Panc1 (cell line): ENCODE measurements around the gene TMED5. TPM values are rescaled to one million over a fixed set of nuclear protein-coding genes. Genes with fewer than 3 reads are reported as not detected.

ENCODE experiments used
- ATAC-seq: fragments of 200-7000 bp; cut with Tn5 transposase; 2 replicates; pipeline ENCODE4 v1.9.1; 2020; ENCODE audit warnings: mild to moderate bottlenecking, moderate library complexity
- BruUV-seq: library from RNA; stranded (reverse); fragments of 400-500 nt; replicated peaks from 2 replicates; lab custom pipeline; 2021; lab: Mats Ljungman, UMichigan
- CTCF ChIA-PET: fragments of 300-600 bp; sonication (Branson Sonifier 250); formaldehyde crosslinking; loops from one replicate; lab custom pipeline; 2022; ENCODE audit warnings: antibody characterized with exemption; lab: Charles Lee
- POLR2A ChIA-PET: fragments of 300-600 bp; sonication (Branson Sonifier 250); formaldehyde crosslinking; loops from one replicate; lab custom pipeline; 2022; ENCODE audit warnings: antibody characterized with exemption; lab: Charles Lee
- DNase-seq: peaks from one replicate; pipeline ENCODE4 v3.0.0-alpha.2; 2010; ENCODE audit warnings: low read depth, low spot score
- H3K27ac ChIP-seq: 2 replicates; pipeline ENCODE4 v1.5.1; 2011; ENCODE audit warnings: mild to moderate bottlenecking, low read length, inconsistent platforms
- H3K27me3 ChIP-seq: fragments of 200-500 bp; sonication (Bioruptor generic); 2 replicates; pipeline ENCODE4 v1.6.0; 2014; ENCODE audit warnings: low read length, inconsistent platforms; ENCODE audit not compliant: control insufficient read depth, insufficient read depth
- H3K36me3 ChIP-seq: fragments of 200-500 bp; sonication (Bioruptor generic); 2 replicates; pipeline ENCODE4 v1.5.1; 2014; ENCODE audit warnings: inconsistent platforms, mild to moderate bottlenecking, low read length, moderate library complexity; ENCODE audit not compliant: control insufficient read depth, insufficient read depth
- H3K4me1 ChIP-seq: 2 replicates; pipeline ENCODE4 v1.5.1; 2011; ENCODE audit warnings: inconsistent platforms, mild to moderate bottlenecking, low read length, moderate library complexity; ENCODE audit not compliant: control insufficient read depth, insufficient read depth
- H3K4me3 ChIP-seq, 2 experiments: 2 replicates each; pipeline ENCODE4 v1.5.1; 2011 to 2012; ENCODE audit warnings: low read depth in 2 of 2, low read length in 2 of 2, mild to moderate bottlenecking in 2 of 2, inconsistent platforms in 1 of 2, moderate library complexity in 1 of 2
- H3K9me3 ChIP-seq: fragments of 200-500 bp; sonication (Bioruptor generic); 2 replicates; pipeline ENCODE4 v1.5.1; 2014; ENCODE audit warnings: low read depth, mild to moderate bottlenecking, inconsistent platforms, low read length, moderate library complexity; ENCODE audit not compliant: control insufficient read depth, insufficient read depth
- POLR2AphosphoS5 ChIP-seq: IDR thresholded peaks from 2 replicates; pipeline ENCODE4 v1.6.1; 2012; ENCODE audit warnings: mild to moderate bottlenecking, low read depth, low read length, moderate library complexity
- SIN3A ChIP-seq: IDR thresholded peaks from 2 replicates; pipeline ENCODE4 v1.6.1; 2012; ENCODE audit warnings: low read depth, mild to moderate bottlenecking, low read length, moderate library complexity, borderline replicate concordance; ENCODE audit not compliant: insufficient read depth
- TCF7L2 ChIP-seq: IDR thresholded peaks from 2 replicates; pipeline ENCODE4 v1.6.1; 2011; ENCODE audit warnings: mild to moderate bottlenecking, low read depth, low read length, inconsistent platforms
- in situ Hi-C: cut with HindIII; loops from 2 replicates; pipeline ENCODE4 v1.10.0; 2016; ENCODE audit warnings: low sequenced_read_pairs, low pct_unique_long_range_greater_than_20kb
- intact Hi-C: fragments of 100-400 bp; cut with micrococcal nuclease; formaldehyde crosslinking; loops from one replicate; pipeline ENCODE4 v1.10.0; 2022; ENCODE audit not compliant: unreplicated experiment
- total RNA-seq: library from RNA; stranded (reverse); gene quantifications from one replicate; pipeline ENCODE4 v1.2.1, GENCODE V29; 2021; ENCODE audit not compliant: unreplicated experiment
- TF ChIP-seq, protein P1 (sequence below): fragments of 450-650 bp; IDR thresholded peaks from 2 replicates; pipeline ENCODE4 v1.5.1; 2017; ENCODE audit warnings: mild to moderate bottlenecking
- TF ChIP-seq, protein P2 (sequence below), 2 experiments: IDR thresholded peaks; 2 replicates each; pipeline ENCODE4 v1.6.1; 2011 to 2012; ENCODE audit warnings: low read depth in 2 of 2, control low read depth in 1 of 2, low read length in 1 of 2, mild to moderate bottlenecking in 1 of 2, moderate library complexity in 1 of 2; ENCODE audit not compliant: insufficient read depth in 1 of 2

The TMED5 gene
- total RNA-seq, 1 experiment from 2014 or later = 45.6 TPM

DNA sequence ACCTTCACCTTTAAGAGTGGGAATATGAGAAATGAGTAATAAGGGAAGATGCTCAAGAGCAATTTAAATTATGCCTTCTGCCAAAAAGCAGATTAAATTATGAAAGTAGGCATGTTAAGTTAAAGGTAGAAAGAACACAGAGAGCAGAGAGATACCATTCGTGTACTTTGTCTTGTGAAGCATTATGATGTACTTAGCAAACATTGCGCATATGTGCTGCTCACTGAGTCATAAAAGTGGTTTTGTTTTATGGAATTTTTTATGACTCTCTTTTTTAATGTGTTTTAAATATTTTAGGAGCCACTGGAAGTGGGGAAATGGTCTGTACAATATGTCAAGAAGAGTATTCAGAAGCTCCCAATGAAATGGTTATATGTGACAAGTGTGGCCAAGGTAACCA lies 65.8 kb downstream of the TMED5 start:
- Histone ChIP-seq H3K4me1 (no peaks in the 10 kb centered on the region), H3K27me3 (no peaks in the 10 kb centered on the region), H3K9me3 (no peaks in the 10 kb centered on the region), H3K36me3 (peaks cover 9% of the 10 kb centered on the region; the same call in 1 of the 2 replicates), H3K4me3 (no peak overlapping the region), H3K27ac (no peak overlapping the region)
- BruUV-seq = no TSS peak
- intact Hi-C loops (no loop called here), in situ Hi-C loops (no loop called here)
- POLR2A ChIA-PET = no interaction called here
- no peak for DNase-seq
- CTCF ChIA-PET = no interaction called here
- no peak for TF ChIP-seq POLR2AphosphoS5
- TF ChIP-seq, protein P1, sequence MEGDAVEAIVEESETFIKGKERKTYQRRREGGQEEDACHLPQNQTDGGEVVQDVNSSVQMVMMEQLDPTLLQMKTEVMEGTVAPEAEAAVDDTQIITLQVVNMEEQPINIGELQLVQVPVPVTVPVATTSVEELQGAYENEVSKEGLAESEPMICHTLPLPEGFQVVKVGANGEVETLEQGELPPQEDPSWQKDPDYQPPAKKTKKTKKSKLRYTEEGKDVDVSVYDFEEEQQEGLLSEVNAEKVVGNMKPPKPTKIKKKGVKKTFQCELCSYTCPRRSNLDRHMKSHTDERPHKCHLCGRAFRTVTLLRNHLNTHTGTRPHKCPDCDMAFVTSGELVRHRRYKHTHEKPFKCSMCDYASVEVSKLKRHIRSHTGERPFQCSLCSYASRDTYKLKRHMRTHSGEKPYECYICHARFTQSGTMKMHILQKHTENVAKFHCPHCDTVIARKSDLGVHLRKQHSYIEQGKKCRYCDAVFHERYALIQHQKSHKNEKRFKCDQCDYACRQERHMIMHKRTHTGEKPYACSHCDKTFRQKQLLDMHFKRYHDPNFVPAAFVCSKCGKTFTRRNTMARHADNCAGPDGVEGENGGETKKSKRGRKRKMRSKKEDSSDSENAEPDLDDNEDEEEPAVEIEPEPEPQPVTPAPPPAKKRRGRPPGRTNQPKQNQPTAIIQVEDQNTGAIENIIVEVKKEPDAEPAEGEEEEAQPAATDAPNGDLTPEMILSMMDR = no peak
- no peak for TF ChIP-seq SIN3A
- TF ChIP-seq, protein P2, sequence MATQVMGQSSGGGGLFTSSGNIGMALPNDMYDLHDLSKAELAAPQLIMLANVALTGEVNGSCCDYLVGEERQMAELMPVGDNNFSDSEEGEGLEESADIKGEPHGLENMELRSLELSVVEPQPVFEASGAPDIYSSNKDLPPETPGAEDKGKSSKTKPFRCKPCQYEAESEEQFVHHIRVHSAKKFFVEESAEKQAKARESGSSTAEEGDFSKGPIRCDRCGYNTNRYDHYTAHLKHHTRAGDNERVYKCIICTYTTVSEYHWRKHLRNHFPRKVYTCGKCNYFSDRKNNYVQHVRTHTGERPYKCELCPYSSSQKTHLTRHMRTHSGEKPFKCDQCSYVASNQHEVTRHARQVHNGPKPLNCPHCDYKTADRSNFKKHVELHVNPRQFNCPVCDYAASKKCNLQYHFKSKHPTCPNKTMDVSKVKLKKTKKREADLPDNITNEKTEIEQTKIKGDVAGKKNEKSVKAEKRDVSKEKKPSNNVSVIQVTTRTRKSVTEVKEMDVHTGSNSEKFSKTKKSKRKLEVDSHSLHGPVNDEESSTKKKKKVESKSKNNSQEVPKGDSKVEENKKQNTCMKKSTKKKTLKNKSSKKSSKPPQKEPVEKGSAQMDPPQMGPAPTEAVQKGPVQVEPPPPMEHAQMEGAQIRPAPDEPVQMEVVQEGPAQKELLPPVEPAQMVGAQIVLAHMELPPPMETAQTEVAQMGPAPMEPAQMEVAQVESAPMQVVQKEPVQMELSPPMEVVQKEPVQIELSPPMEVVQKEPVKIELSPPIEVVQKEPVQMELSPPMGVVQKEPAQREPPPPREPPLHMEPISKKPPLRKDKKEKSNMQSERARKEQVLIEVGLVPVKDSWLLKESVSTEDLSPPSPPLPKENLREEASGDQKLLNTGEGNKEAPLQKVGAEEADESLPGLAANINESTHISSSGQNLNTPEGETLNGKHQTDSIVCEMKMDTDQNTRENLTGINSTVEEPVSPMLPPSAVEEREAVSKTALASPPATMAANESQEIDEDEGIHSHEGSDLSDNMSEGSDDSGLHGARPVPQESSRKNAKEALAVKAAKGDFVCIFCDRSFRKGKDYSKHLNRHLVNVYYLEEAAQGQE (IDR thresholded peaks at IDR 0.05; ENCODE audit: insufficient read depth in 1 of 2, low read depth in 2 of 2, low read length in 1 of 2) = no peak
- no peak for TF ChIP-seq TCF7L2
- ATAC-seq = no peak

DNA sequence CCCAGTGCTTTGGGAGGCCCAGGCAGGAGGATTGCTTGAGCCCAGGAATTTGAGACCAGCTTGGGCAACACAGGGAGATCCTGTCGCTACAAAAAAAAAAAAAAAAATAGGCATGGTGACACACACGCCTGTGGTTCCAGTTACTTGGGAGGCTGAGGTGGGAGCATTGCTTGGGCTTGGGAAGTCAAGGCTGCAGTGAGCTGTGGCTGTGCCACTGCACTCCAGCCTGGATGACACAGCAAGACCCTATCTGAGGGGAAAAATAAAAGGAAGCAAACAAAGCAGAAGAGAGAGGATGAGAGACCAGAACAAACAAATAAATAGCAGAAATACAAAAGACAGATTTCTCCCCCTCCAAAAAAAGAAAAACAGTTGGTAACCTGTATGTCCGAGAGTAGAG lies 67.1 kb downstream of the TMED5 start:
- Histone ChIP-seq H3K27me3 (no peaks in the 10 kb centered on the region), H3K27ac (no peak overlapping the region), H3K4me1 (no peaks in the 10 kb centered on the region), H3K9me3 (no peaks in the 10 kb centered on the region), H3K36me3 (peaks cover 6% of the 10 kb centered on the region; the same call in 1 of the 2 replicates), H3K4me3 (no peak overlapping the region)
- in situ Hi-C loops (no loop called here), intact Hi-C loops (no loop called here)
- BruUV-seq = no TSS peak
- ChIA-PET CTCF (no interaction called here), POLR2A (no interaction called here)
- DNase-seq (no peak), ATAC-seq (no peak)
- TF ChIP-seq POLR2AphosphoS5 (no peak), SIN3A (no peak), TCF7L2 (no peak)
- TF ChIP-seq, protein P1 = no peak
- TF ChIP-seq, protein P2 (IDR thresholded peaks at IDR 0.05; ENCODE audit: insufficient read depth in 1 of 2, low read depth in 2 of 2, low read length in 1 of 2) = no peak
